IMR-90 (cell line): ENCODE measurements around the gene IGF2R.

Experiments used
- BHLHE40 ChIP-seq: fragments of 150-350 bp; IDR thresholded peaks from 2 replicates; pipeline ENCODE4 v1.6.1; 2016; ENCODE audit warnings: mild to moderate bottlenecking, low read depth, low read length
- CHD1 ChIP-seq: IDR thresholded peaks from 2 replicates; pipeline ENCODE4 v1.6.1; 2012; ENCODE audit warnings: low read depth, low read length, improper control_type of control experiment
- FOS ChIP-seq: fragments of 150-350 bp; IDR thresholded peaks from 2 replicates; pipeline ENCODE4 v1.6.1; 2016; ENCODE audit warnings: low read depth, low read length
- MAFK ChIP-seq: IDR thresholded peaks from 2 replicates; pipeline ENCODE4 v1.6.1; 2012; ENCODE audit warnings: low read depth, low read length, improper control_type of control experiment
- MAZ ChIP-seq: IDR thresholded peaks from 2 replicates; pipeline ENCODE4 v1.6.1; 2012; ENCODE audit warnings: low read depth, mild to moderate bottlenecking, low read length, improper control_type of control experiment, moderate library complexity, borderline replicate concordance
- POLR2A ChIP-seq: IDR thresholded peaks from 2 replicates; pipeline ENCODE4 v1.6.1; 2012; ENCODE audit warnings: mild to moderate bottlenecking, low read depth, low read length
- RAD21 ChIP-seq: IDR thresholded peaks from 2 replicates; pipeline ENCODE4 v1.6.1; 2012; ENCODE audit warnings: low read length, improper control_type of control experiment
- RCOR1 ChIP-seq: IDR thresholded peaks from 2 replicates; pipeline ENCODE4 v1.6.1; 2012; ENCODE audit warnings: mild to moderate bottlenecking, low read length, improper control_type of control experiment; ENCODE audit not compliant: insufficient replicate concordance
- RFX5 ChIP-seq: IDR thresholded peaks from 2 replicates; pipeline ENCODE4 v1.8.0; 2012; ENCODE audit warnings: low read depth, mild to moderate bottlenecking, low read length, moderate library complexity
- SMC3 ChIP-seq: fragments of 150-350 bp; IDR thresholded peaks from 2 replicates; pipeline ENCODE4 v1.6.1; 2016; ENCODE audit warnings: low read depth, mild to moderate bottlenecking, antibody characterized with exemption, low read length, moderate library complexity
- TF ChIP-seq, protein P1 (sequence below): conservative IDR thresholded peaks from 2 replicates; pipeline ENCODE4 v1.5.1; 2012; ENCODE audit warnings: mild to moderate bottlenecking, low read depth, low read length, improper control_type of control experiment

DNA sequence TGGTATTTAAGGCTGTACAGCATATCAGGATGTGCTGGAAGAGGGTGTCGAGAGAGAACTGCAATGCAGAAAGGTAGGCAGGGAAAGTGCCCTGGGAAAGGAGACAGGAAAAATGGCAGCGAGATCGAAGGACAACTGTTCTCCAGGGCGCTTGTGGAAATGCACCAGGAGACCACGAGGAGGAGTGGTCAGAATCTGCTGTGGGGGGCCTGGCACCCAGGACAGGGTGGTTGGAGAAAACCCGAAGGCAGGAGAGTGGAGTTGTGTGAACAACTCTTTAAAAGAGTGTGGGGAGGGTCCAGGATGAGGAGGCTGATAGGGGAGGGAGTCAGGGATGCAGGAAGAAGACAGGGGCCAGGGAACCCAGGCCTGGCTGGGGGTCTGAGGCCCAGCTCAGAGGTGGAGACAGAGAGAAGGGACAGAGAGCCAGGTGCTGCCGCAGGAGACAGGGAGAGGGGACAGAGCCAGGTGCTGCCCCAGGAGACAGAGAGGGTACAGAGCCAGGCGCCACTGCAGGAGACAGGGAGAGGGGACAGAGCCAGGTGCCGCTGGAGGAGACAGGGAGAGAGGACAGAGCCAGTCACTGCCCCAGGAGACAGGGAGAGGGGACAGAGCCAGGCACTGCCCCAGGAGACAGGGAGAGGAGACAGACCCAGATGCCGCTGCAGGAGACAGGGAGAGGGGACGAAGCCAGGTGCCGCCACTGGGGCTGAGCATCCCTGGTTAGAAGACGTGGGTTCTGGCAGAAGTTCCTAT, 162.0 kb downstream of the IGF2R start:
- TF ChIP-seq, protein P1, sequence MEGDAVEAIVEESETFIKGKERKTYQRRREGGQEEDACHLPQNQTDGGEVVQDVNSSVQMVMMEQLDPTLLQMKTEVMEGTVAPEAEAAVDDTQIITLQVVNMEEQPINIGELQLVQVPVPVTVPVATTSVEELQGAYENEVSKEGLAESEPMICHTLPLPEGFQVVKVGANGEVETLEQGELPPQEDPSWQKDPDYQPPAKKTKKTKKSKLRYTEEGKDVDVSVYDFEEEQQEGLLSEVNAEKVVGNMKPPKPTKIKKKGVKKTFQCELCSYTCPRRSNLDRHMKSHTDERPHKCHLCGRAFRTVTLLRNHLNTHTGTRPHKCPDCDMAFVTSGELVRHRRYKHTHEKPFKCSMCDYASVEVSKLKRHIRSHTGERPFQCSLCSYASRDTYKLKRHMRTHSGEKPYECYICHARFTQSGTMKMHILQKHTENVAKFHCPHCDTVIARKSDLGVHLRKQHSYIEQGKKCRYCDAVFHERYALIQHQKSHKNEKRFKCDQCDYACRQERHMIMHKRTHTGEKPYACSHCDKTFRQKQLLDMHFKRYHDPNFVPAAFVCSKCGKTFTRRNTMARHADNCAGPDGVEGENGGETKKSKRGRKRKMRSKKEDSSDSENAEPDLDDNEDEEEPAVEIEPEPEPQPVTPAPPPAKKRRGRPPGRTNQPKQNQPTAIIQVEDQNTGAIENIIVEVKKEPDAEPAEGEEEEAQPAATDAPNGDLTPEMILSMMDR, result no peak
- TF ChIP-seq CHD1 (no peak), RFX5 (no peak), RCOR1 (no peak), BHLHE40 (no peak), POLR2A (no peak), SMC3 (no peak), MAFK (no peak), RAD21 (no peak), MAZ (no peak), FOS (no peak)
